ENCODE measurements around the gene ISCU.
"Not testable (repeated sequence)": the region's sequence is repeated elsewhere in the genome, so short reads cannot be mapped to it uniquely, and the experiment has no call there.

ISCU gene

DNA sequence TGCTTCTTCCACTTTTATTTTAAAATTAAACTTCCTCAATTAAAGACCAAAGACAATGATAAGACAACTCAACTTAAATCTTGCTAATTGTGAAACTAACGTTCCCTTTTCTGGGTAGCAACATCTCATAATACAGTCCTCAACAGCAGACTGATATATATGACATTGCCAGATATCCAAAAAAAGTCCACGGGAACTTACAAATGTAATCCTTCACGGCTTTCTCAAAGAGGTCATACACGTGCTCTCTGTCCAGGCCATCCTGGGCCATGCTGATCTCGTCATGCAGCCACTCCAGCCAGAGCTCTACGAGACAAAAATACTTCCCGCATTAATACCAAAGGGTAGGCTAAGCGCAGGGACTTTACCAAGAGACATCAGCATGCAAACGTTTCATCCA, 14.7 kb upstream of the ISCU start:
- no peak for DNase-seq

DNA sequence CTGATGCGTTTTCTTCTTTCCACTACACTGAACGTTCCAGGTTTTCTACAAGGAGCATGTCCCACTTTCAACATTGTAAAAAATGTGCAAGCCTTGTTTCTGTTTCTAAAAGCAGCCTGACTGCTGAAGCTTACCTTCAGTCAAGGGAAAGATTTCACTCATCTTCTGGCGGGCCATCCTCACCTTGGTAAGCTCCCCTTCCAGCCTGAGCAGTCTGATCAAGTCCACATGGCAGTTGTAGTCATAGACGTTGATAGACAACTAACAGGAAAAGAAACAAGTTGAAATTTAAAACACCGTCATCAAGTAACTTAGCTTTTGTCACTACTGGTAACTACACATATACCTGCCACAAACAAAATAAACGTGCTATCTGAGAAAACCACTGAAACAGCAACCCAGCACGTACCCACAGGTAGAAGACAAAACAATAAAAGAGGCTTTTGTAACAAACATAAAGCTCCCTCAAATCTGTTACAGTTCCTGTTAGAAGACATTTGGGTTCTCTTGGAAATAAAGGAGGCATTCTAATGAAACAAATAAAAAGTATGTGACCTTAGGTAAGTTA, 13.4 kb upstream of the ISCU start:
- DNase-seq = no peak

DNA sequence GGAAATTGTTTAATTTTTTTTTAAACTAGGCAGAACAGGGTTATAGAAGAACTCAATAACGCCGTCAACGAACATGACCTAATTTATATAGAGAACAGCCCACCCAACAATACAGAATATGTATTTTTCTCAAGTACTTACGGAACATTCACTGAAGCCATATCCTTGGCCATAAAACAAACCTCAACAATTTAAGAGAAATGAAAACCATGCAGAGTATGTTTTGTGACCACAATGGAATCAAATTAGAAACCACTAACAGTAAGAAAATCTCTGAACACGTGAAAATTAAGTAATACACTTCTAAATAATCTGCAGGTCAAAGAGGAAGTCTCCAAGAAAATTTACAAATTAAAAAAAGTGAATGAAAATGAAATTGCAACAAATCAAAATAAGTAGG, 10.9 kb upstream of the ISCU start:
- DNase-seq = no peak

DNA sequence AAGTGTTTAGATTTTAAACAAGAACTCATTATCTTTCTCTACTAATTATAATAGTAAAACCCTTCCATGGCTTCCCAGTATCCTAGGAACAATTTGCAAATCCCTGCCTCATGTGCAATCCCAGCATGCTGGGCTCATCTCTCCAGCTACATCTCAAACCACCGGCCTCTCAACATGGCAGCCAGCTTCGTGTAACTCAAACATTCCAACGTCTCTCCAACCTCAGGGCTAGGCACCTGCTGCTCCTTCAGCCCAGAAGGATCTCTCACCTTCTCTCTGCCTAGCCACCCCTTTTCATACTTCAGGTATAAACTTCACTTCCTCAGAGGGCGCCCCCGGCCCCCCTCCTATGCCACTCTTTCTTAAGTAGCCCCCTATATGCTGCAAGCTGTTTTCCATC, 8.6 kb upstream of the ISCU start:
- no peak for DNase-seq

DNA sequence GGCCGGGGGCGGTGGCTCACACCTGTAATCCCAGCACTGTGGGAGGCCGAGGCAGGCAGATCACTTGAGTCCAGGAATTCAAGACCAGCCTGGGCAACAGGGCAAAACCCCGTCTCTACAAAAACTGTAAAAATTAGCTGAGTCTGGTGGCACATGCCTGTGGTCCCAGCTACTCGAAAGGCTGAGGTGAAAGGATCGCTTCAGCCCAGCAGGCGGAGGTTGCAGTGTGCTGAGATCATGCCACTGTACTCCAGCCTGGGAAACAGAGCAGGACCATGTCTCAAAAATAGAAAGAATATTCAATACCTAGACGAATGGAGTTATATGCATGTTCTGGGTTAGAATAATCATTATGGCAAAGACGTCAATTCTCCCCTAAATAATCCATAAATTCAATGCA, 7.0 kb upstream of the ISCU start:
- not testable (repeated sequence) for DNase-seq

DNA sequence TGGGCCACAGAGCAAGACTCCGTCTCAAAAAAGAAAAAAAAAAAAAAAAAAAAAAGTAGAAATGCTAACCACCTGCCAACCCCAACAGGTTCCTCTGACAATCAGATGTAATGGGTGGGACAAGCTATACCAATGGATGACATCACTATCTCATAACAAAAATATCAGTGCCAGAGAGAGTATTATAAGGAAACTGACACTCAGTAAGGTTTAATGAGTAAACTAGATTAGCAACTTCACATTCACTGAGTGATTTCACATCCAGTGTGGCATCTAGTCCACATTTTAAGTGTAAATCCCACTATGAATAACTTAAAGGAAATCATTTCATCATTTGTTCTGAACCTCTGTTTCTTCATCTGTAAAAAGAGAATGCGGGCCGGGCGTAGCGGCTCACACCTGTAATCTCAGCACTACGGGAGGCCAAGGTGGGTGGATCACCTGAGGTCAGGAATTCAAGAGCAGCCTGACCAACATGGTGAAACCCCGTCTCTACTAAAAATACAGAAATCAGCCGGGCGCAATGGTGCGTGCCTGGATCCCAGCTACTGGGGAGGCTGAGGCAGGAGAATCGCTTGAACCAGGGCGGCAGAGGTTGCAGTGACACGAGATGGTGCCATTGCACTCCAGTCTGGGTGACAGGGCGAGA, 3.3 kb upstream of the ISCU start:
- DNase-seq = no peak

DNA sequence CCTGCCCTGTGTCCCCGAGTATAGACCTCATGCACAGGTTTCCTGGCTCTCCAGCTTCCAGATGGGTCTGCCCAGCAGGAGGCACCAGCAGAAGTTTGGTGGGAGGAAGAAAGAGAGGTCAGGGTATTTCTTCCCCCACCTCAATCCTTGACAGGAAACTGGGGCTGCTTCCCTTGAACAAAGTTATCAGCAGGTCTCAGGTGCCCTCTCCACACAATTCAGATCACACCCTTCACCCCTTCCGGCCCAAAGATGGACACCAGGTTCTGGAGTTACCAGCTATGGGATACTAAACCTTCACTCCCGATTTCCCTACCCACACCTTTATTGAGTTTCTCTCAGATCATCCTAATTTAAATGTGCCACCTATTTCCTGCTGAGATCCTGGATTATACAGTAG, 2.6 kb upstream of the ISCU start:
- no peak for DNase-seq

DNA sequence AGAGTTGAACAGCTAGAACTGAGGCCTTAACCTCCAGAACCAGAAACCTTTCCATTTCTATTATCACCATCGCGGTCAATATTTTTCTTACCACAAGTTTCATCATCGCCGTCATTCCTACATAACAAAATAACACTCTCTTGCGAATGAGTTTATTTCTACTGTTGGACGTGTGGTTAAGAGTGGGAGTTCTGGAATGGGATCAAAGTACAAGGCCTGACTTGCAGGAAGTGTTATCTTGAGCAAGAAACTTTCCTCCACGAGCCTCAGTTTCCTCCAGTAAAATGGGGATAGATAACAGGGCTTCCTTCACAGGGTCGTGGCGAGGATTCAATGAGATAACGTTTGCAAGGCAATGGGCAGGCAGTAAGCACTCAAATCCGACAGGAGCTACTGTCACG, 2.1 kb upstream of the ISCU start:
- DNase-seq = no peak

DNA sequence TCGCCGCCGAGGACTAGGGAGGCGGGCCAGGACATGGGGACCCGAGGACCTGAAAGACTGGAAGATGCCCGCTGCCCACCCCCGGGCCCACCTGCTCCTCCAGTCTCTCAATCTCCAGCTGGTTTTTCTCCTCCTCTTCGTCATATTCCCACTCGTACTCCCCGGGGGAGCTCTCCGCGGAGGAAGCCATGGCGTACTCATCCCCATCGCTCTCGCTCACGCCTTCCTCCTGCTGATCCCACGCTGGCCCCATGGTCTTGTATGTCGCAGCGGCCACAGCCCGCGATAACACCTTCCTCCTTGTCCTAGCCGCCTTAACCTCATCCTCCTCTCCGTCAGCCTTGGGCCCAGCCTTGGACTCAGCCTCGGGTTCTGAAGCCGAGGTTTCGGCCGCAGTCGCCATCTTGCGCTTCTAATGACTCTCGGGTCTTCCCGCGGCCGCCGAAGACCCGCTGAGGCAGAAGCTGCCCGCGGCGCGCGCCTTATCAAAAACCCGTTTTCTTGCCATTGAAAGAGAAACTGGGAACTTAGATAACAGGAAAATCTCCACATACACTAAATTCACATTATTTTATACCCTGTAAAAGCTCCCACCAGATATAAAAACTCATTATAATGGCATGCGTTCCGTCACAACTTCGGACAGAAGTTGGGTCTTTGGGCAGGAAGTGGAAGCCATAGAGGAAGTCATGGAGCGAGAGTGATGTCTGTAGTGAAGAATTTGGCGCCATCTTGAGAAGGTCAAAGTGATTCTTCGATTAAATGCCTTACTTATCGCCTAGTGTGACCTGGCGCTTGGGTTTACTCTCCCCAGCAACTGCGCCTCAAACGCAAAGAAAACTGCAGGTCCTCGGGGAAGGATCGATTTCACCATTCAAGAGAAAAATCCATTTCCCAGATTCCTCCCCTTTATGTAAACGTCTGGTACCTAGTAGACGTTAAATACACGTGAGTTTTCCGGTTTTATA, 1.4 kb upstream of the ISCU start, which contains the start of gene SART3:
Gene SART3, minus strand, starts transcription at position 422 of the 968 bp plus-strand sequence. Its CDS starts 19 bp downstream, at position 403.
- DNase-seq = peak; percentile 88

DNA sequence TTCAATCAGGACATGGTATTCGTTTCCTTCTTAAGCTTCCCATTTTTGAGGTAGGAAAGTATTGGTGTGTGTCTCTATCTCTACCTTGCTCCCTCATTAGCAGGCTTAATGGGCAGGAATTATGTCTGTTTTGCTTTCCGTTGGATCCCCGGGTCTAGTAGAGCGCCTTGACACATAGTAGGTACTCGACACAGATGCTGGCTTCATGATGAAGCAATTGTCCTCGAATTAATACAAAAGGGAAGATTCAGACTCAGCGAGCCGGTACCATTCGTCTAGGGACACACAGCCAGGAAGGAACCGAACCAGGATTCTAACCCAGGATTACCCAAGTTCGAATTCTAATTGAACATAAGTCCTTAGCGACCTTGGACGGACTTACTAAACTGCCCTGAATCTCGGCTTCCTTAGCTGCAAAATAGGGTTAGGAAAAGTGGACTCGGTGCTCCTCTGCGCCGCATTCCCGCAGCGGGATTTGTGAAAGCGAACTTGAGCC, 496 bp upstream of the ISCU start:
- DNase-seq = no peak

DNA sequence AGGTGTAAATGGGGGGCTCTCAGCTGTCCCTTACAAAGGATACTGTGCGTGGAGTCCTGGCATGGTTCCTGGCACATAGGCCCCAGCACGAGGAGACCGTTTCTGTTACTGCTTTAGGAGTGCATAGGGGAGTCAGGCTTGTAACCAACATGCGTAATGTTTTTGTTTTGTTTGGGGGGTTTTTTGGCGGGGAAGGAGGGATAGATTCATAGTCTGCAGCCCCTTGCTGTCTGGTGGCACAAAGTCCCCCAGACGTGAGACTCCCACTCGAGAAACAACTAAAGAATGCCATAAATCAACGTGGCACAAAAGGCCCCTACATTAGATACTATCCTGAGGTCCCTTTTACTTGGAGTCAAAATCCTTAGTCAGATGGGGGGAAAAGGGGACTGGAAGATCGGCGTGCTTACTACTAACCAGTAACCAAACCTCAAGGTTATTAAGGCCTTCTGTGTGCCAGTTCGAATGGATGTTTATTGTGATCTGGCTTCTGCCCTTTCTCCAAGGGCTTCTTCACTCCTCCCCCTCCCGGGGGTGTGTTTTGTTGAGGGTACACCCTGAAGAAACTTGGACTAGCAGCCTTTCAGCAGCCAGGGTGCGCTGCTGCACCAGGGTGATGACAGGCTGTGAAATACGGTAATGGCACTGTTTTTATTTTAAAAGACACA, 874 bp downstream of the ISCU start:
- peak; percentile 89 to 90 for DNase-seq

DNA sequence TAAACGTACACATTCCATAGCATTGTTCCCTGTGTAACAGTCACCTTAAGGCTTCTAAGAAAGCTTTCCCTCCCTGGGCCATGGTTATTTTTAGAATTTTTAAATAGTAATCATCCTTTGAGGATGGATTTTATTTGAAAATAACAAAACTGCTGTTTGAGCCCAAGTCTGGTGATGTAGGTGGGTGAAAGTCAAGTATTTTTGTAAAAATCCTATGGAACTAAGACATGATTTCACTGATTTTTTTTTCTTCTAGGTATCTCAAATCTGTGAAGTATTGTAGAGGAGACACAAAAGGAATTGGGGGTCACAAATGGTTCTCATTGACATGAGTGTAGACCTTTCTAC, 1.4 kb downstream of the ISCU start:
- DNase-seq = no peak

DNA sequence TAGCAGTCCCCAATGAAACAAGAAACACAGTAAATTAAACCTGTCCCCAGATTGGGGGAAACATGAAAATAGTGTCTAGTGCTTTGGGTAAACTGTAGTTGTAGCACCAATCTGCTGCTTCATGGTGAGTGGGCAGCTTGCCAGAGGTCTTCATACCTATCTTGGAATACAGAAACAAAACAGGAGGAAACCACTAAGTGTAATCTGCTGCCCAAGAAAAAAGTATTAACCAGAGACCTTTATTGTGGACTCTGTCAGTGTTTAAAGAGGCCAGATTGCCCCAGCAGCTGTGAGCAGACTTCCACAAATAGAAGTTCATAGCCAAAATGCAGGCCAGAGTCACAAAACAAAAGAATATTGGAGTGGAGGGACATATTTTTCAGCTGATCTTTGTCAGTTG, 2.3 kb downstream of the ISCU start:
- DNase-seq = no peak

DNA sequence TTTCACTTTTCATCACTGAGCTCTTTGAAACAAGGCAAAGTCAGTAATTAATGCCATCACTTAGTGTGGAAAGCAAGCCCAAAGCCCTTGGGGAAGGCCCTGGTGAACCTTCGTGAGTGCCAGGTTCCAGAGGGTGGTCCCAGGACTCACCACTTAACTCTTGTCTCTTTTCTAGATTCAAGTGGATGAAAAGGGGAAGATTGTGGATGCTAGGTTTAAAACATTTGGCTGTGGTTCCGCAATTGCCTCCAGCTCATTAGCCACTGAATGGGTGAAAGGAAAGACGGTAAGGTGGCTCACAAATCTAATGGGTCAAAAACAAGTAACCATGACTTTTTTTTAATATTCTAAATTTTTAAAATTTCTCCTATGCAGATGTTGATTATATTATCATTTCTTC, 2.8 kb downstream of the ISCU start:
- no peak for DNase-seq

DNA sequence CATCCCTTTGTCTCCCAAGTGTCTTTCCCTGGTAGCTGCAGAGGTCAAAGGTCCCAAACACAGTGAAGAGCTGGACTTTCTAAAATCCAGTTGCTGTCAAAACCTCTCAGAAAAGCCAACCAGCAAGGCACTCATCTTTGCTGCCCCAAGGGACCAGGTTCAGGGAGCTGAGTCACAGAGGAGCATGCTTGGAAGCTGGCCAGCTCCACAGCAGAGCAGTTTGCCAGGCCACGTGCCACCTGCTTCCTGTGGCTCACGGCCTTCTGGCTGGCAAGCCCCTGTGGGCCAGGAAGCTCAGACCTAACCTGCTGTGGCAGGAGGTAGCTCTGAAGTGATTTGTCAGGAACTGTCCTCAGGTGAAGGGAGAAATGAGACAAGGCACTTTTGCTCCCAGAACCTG, 3.6 kb downstream of the ISCU start:
- DNase-seq = peak; percentile 54 to 71

DNA sequence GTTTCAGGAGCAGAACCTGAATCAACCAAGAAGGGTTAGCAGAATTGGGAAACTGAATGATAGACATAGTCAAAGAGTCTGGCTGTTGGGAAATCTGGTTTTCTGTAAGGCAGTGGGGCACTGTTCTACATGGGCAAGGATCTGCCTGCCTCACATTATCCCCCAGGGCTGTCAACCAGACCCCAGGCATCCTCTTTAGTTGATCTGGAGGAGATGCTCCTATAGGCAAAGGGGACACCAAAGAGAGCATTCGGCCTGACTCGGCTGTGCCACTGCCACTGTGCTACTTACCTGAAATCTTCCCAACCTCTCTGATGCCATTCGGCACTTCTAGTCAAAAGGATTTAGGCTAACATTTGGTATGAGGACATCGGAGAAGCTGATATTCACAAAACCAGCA, 4.1 kb downstream of the ISCU start:
- peak in 1 of 2 experiments; percentile 14 for DNase-seq

DNA sequence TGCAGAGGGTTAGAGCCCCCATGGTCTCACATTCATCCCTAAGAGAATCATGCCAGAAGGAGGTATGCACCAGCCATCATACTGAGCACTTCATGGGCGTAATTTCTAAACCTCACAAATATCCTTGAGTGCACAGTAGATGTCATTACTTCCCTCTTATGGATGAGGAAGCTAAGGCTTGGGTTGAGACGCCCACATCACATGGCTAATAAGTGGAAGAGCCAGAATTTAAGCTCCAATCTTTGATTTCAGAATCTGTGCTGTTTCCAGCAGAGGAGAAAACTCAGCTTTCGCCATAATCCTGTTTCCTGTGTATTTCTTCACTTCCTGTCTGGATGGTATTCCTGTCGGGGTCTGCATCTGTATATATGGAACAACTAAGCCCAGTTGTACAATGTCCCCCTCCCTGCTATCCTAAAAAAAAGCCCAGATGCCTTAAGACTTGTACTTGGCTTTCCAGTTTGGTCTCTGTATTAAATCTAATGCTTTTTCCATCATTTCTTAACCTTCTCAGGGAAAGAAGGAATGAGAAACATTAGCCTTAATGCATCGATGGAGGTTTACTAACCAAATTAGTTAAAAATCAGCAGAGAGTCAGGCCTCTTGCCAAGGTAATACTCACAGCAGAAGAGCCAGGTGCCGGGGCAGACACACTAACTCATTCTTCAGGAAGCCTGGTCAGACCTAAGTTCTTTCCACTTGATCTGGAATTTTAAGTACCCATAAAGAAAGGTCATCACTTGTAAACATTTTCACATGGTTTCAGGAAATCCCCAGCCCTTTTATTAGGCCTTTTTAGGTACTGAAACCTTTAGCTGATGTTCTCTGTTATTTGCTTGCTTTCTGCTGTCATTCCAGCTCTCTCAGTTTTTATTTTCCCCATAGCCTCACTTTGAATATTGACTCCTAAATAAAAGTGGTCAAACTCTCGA, 5.3 kb downstream of the ISCU start:
- peak in 1 of 2 experiments; percentile 1 for DNase-seq

DNA sequence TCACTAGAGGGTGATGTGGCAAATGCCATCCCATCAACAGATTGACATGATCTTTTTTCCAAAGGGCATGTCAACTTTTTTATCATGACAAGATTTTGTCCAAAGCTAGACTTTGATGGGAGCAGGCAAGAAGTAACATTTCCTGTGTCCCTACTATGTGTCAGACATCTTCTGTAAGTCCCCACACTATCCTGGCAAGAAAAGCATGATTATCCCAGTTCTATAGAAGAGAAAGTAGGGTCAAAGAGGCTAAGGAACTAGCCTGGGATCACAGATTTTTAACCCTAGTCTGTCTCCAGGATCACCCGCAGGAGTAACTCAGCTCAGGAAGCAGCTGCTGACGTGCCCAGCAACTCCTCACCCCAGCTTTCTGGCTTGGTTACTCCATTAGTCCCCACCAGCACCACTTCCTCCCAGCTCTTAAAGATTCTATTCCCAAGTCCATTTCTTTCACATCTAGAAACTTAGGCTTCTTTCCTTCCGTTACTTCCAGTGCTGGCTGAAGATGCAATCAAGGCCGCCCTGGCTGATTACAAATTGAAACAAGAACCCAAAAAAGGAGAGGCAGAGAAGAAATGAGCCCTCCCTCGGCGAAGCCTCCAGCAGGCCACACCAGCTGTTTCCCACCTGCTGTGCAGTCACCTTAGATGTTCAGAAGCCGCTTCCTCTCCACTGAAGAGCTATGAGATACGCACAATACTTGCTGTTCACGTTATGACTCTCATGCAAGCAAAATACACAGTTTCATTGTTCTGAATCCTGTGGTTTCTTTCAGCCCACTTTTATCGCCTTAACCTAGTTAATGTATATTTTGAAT, 6.2 kb downstream of the ISCU start:
- DNase-seq = peak; percentile 71 to 76

DNA sequence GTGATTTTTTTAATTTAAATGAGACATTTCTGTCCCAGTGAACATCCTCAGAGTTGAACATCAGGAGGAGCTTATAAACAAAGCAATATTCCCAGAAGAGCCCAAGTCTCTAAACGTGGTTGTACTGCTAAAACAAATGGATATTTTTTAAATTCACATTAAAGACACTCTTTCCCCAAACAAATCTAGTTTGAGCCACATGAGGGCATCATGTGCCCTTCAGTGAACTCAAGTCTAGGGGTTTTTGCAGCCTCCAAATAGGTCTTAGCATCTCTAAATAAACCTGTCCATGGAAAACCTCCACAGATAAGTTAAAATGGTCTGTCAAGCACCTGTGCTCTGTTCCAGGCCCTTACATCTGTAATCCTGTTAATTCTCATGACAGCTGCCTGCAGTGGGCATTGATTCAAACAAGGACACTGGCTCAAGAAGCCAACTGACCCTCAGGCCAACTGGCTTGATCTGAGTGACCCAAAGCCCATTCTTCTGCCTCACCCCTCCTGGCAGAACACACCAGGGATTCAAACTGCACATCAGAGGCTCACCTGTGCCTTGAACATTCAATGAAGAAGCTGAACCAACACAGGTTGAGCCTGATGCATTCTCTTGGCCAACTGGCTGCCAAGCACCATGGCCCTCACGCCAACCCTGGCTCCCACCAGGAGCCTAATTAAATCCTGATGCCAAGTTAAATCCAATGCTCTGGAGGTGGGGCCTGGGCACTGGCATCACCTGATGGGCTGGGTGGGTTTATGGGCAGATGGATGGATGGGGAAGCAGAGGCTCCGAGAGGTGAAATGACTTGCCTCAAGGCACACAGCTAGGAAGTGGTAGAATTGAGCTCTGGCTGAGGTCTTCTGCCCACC, 8.6 kb downstream of the ISCU start:
- peak in 1 of 2 experiments; percentile 14 for DNase-seq

DNA sequence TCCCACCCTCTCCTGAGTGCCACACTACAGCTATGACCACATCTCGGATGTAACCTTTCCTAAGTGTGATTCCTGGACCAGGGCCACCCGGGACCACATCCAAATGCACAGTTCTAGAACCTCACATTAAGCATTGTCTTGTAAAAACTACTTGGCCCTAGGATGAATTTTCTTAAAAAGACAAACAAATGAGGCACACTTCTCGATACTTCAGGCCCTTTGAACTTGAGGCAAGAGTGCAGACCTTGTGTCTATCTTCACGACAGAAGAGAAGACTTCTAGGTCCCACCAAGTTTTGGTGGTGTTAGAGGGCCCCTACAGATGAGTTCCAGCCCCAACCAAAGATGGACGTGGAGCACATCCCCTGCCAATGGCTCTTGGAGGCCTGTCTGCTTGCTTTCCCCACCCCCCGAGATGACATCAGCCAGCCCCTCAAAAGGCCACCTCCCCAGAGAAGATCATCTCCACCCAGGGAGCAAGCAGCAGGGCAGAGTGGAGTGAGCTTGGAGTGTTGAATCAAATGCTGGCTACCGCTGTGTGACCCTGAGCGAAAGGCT, 9.3 kb downstream of the ISCU start:
- DNase-seq = peak in 1 of 2 experiments; percentile 13

Data from activated T-cell treated with anti-CD3 and anti-CD28 coated beads, Interleukin-2, amount 50 U/mL, for 48 hours (primary cell).